Measurements from ENCODE around the gene NFASC.
A peak's percentile ranks its signal among the peaks of the same experiment; 100 is the strongest.

NFASC gene

DNA sequence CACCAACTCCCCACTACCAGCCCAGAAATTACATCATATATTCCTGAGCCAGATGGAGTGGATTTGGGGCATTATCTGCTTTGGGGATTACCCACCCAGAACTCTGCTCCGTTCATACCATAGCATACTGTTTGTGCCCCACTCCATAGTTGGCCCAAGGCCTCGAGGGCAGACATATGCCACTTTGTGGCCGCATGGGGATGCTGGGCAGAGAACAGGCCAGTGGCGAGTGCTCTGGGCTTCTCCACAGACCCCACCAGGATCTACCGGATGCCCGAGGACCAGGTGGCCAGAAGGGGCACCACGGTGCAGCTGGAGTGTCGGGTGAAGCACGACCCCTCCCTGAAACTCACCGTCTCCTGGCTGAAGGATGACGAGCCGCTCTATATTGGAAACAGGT is 104.4 kb downstream of the NFASC start:
- Histone ChIP-seq H3K4me3 (ENCODE audit: insufficient read depth, low read length, poor library complexity, severe bottlenecking) (no peak overlapping the region), H3K27ac (ENCODE audit: low read depth, low read length) (no peak overlapping the region), H3K4me2 (ENCODE audit: low read depth, low read length, poor library complexity, severe bottlenecking) (no peak overlapping the region), H3K9me3 (ENCODE audit: insufficient read depth, low read length) (no peaks in the 10 kb centered on the region), H3K36me3 (ENCODE audit: low read length) (no peaks in the 10 kb centered on the region), H3K9me2 (replicated peaks; ENCODE audit: insufficient read depth, low read length) (no peaks in the 10 kb centered on the region), H3K9ac (ENCODE audit: low read length) (no peak overlapping the region), H3K27me3 (ENCODE audit: low read length) (no peaks in the 10 kb centered on the region; the same call in 1 of the 2 replicates), H4K20me1 (ENCODE audit: low read depth, low read length) (no peaks in the 10 kb centered on the region), H3F3A (ENCODE audit: insufficient read depth) (no peaks in the 10 kb centered on the region), H2AFZ (ENCODE audit: low read depth, low read length, severe bottlenecking) (no peak overlapping the region), H3K79me2 (ENCODE audit: insufficient read depth, low read length) (no peaks in the 10 kb centered on the region)
- TF ChIP-seq CTCF (IDR thresholded peaks at IDR 0.05; ENCODE audit: insufficient read depth, low read length, poor library complexity, severe bottlenecking) (no peak), EZH2phosphoT487 (conservative IDR thresholded peaks at IDR 0.05; ENCODE audit: low read length) (no peak)

DNA sequence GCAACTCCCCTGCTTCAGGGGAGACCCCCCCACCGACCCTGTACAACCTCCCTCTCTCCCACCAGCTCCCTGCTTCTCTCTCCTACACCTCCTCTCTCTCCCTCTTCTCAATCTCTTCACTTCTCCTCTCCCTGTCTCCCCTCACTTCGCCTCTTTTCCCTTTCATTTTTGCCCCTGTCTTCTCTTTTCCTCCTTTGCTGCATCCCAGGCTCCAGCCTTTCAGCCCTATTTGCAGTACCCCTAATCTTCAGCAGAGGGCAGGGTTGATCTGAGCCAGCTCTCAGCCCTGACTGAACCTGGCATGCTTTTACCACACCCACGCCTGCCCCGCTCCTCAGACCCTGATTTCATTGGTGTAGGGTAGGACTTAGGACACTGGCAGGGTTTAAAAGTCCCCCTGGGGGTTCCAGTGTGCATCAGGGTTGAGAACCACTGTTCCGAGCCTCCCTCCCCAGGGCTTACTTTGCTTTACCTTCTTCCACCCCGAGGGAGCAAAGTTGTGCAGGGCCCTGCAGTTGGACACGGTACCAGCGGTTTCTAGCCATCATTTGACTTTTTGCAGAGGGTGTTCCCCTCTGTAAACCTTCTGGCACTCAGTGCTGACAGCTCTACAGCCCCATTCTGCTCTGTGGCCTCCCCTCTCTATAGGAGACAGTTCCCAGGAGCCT is 105.0 kb downstream of the NFASC start:
- Histone ChIP-seq H3K4me3 (ENCODE audit: insufficient read depth, low read length, poor library complexity, severe bottlenecking) (no peak overlapping the region), H3K79me2 (ENCODE audit: insufficient read depth, low read length) (no peaks in the 10 kb centered on the region), H3K9ac (ENCODE audit: low read length) (no peak overlapping the region), H3K36me3 (ENCODE audit: low read length) (no peaks in the 10 kb centered on the region), H3K4me2 (ENCODE audit: low read depth, low read length, poor library complexity, severe bottlenecking) (no peak overlapping the region), H3K9me3 (ENCODE audit: insufficient read depth, low read length) (no peaks in the 10 kb centered on the region), H3K9me2 (replicated peaks; ENCODE audit: insufficient read depth, low read length) (no peaks in the 10 kb centered on the region), H3F3A (ENCODE audit: insufficient read depth) (no peaks in the 10 kb centered on the region), H3K27ac (ENCODE audit: low read depth, low read length) (no peak overlapping the region), H4K20me1 (ENCODE audit: low read depth, low read length) (no peaks in the 10 kb centered on the region), H3K27me3 (ENCODE audit: low read length) (no peaks in the 10 kb centered on the region), H2AFZ (ENCODE audit: low read depth, low read length, severe bottlenecking) (no peak overlapping the region)
- TF ChIP-seq CTCF (IDR thresholded peaks at IDR 0.05; ENCODE audit: insufficient read depth, low read length, poor library complexity, severe bottlenecking): peak; percentile 79
- no peak for TF ChIP-seq EZH2phosphoT487 (conservative IDR thresholded peaks at IDR 0.05; ENCODE audit: low read length)

DNA sequence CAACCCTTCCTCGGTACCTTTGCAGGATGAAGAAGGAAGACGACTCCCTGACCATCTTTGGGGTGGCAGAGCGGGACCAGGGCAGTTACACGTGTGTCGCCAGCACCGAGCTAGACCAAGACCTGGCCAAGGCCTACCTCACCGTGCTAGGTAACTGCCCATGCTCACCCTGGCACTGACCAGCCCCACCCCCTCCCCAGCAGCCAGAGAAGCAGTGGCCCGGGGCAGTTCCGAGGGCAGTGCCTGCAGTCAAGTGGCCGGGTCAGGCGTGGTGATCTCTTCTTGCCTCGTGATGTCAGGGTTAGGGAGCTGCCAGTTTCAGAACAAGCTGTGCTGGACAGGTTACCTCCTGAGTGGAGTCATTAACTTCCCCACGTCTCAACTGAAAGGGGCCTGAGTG is 106.0 kb downstream of the NFASC start:
- H3K27me3 ChIP-seq (ENCODE audit: low read length): no peaks in the 10 kb centered on the region
- no peak overlapping the region for H3K4me2 ChIP-seq (ENCODE audit: low read depth, low read length, poor library complexity, severe bottlenecking)
- no peak overlapping the region for H2AFZ ChIP-seq (ENCODE audit: low read depth, low read length, severe bottlenecking)
- H3K36me3 ChIP-seq (ENCODE audit: low read length): no peaks in the 10 kb centered on the region
- H3F3A ChIP-seq (ENCODE audit: insufficient read depth): no peaks in the 10 kb centered on the region
- TF ChIP-seq EZH2phosphoT487 (conservative IDR thresholded peaks at IDR 0.05; ENCODE audit: low read length): no peak
- TF ChIP-seq CTCF (IDR thresholded peaks at IDR 0.05; ENCODE audit: insufficient read depth, low read length, poor library complexity, severe bottlenecking): no peak
- H3K9me2 ChIP-seq (replicated peaks; ENCODE audit: insufficient read depth, low read length): no peaks in the 10 kb centered on the region
- H3K9me3 ChIP-seq (ENCODE audit: insufficient read depth, low read length): no peaks in the 10 kb centered on the region
- no peaks in the 10 kb centered on the region for H3K79me2 ChIP-seq (ENCODE audit: insufficient read depth, low read length)
- no peak overlapping the region for H3K9ac ChIP-seq (ENCODE audit: low read length)
- H3K27ac ChIP-seq (ENCODE audit: low read depth, low read length): no peak overlapping the region
- no peak overlapping the region for H3K4me3 ChIP-seq (ENCODE audit: insufficient read depth, low read length, poor library complexity, severe bottlenecking)
- H4K20me1 ChIP-seq (ENCODE audit: low read depth, low read length): no peaks in the 10 kb centered on the region

Measured in SU-DHL-6 (cell line).